ENCODE measurements around the gene DOCK4. TPM values are rescaled to one million over a fixed set of nuclear protein-coding genes. Genes with fewer than 3 reads are reported as not detected.

Gene DOCK4
- total RNA-seq, 1 donor from 2014 or later, result 10.6 TPM

DNA sequence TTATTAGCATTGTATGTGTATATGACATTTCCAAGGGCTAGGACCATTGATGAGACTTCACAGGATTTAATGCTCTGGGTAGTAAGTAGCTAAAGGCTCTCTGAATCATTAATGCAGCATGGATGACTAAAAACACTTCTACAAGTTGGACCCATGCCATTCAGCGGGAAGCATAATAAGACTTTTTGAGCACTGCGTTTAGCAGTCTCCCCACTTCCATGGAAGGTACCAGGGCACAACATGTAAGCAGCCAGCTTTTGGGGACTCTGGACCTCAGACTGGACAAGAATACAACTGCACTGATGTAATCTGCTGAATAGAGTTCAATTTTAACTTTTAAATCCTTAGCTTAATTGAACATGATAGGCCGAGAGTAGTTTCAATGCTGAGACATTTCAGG is 452.2 kb downstream of the DOCK4 start:
- DNase-seq (ENCODE audit: low read depth), result no peak
- no peak for TF ChIP-seq CTCF (conservative IDR thresholded peaks at IDR 0.05; ENCODE audit: low read depth, low read length)

GRCh38 chr7:111752022-111752582 is 454.1 kb downstream of the DOCK4 start:
- TF ChIP-seq CTCF (conservative IDR thresholded peaks at IDR 0.05; ENCODE audit: low read depth, low read length), result peak; percentile 98
- no peak overlapping the region for H3K4me3 ChIP-seq (ENCODE audit: low read depth, low read length)
- DNase-seq (ENCODE audit: low read depth), result no peak

More for the DNA sequence above, 452.2 kb downstream of the DOCK4 start:
- no peak overlapping the region for H3K4me3 ChIP-seq (ENCODE audit: low read depth, low read length)

DNA sequence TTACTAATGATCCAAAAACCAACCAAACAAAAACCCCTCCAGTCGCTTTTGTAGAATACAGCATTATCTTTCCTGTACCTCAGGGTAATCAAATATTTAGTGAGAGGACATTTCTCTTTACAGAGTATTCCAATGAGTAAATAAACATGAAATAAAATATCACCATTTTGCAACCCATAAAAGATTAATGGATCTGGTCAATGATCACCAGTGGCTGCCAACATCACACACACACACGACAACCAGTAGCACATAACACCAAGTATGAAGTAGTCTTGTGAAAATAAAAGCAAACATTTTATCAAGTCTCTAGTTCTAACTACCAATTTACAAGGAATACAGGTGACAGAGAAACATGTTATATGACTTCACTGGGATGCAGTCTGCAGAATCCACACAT is 455.3 kb downstream of the DOCK4 start:
- TF ChIP-seq CTCF (conservative IDR thresholded peaks at IDR 0.05; ENCODE audit: low read depth, low read length), result no peak
- no peak for DNase-seq (ENCODE audit: low read depth)

DNA sequence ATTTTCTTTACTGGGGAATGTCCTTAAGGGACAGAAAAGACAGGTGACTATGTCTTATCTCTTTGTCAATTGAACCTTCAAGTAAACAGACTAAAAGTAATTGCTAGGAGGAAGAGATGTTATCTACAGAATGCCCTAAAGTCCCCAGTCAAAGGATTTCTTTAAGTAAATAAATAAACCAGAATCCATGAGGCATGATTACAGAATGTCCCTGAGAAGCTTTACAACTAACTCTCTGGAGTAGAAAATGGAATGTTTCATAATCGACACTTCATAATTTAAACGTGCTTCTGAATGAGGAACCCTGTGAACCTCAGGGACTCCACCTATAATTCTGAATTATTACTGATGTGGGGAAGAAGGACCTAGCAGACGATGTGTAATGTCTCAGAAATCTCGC is 456.0 kb downstream of the DOCK4 start:
- no peak for DNase-seq (ENCODE audit: low read depth)
- no peak for TF ChIP-seq CTCF (conservative IDR thresholded peaks at IDR 0.05; ENCODE audit: low read depth, low read length)
- no peak overlapping the region for H3K4me3 ChIP-seq (ENCODE audit: low read depth, low read length)

More for the DNA sequence above, 455.3 kb downstream of the DOCK4 start:
- H3K4me3 ChIP-seq (ENCODE audit: low read depth, low read length), result no peak overlapping the region

GRCh38 chr7:111749625-111750024 is 456.6 kb downstream of the DOCK4 start:
- no peak for DNase-seq (ENCODE audit: low read depth)
- H3K4me3 ChIP-seq (ENCODE audit: low read depth, low read length), result no peak overlapping the region
- TF ChIP-seq CTCF (conservative IDR thresholded peaks at IDR 0.05; ENCODE audit: low read depth, low read length), result no peak

- H3K4me3 ChIP-seq (ENCODE audit: low read depth, low read length), result no peak overlapping the region
Measured at GRCh38 chr7:111747718-111748117, 458.5 kb downstream of the DOCK4 start.

More at GRCh38 chr7:111747718-111748117, 458.5 kb downstream of the DOCK4 start:
- no peak for DNase-seq (ENCODE audit: low read depth)
- no peak for TF ChIP-seq CTCF (conservative IDR thresholded peaks at IDR 0.05; ENCODE audit: low read depth, low read length)
